G401.6 (cell line): ENCODE data around the gene CEP83.
"Not testable (repeated sequence)": the region's sequence is repeated elsewhere in the genome, so short reads cannot be mapped to it uniquely, and the experiment has no call there.

Experiments
- FAIRE-seq: peaks from 2 replicates; lab custom pipeline; 2012; peaks lifted over from hg19 to GRCh38; lab: Jason Lieb, UNC

The CEP83 gene

GRCh38 chr12:94433744-94434143 lies 25.9 kb downstream of the CEP83 start:
- FAIRE-seq, result no peak

- FAIRE-seq, result peak; percentile 61
These were observed 29.4 kb downstream of the CEP83 start for GRCh38 chr12:94430304-94430703.

- no peak for FAIRE-seq
These were observed 30.0 kb downstream of the CEP83 start for GRCh38 chr12:94429633-94430032.

GRCh38 chr12:94429191-94429590 lies 30.5 kb downstream of the CEP83 start:
- no peak for FAIRE-seq

- no peak for FAIRE-seq
These were observed 31.9 kb downstream of the CEP83 start for GRCh38 chr12:94427501-94428381.

GRCh38 chr12:94426049-94426448 lies 33.6 kb downstream of the CEP83 start:
- FAIRE-seq, result no peak

GRCh38 chr12:94424830-94425229 lies 34.8 kb downstream of the CEP83 start:
- not testable (repeated sequence) for FAIRE-seq

- FAIRE-seq, result no peak
These were observed 37.6 kb downstream of the CEP83 start for GRCh38 chr12:94421868-94422740.

GRCh38 chr12:94418517-94418916 lies 41.1 kb downstream of the CEP83 start:
- FAIRE-seq, result no peak

- no peak for FAIRE-seq
These were observed 43.1 kb downstream of the CEP83 start for GRCh38 chr12:94416613-94417012.

- FAIRE-seq, result no peak
These were observed 44.6 kb downstream of the CEP83 start for GRCh38 chr12:94415066-94415465.

- no peak for FAIRE-seq
These were observed 54.1 kb downstream of the CEP83 start for GRCh38 chr12:94405413-94406116.

- no peak for FAIRE-seq
These were observed 54.8 kb downstream of the CEP83 start for GRCh38 chr12:94404854-94405253.

GRCh38 chr12:94401326-94401725 lies 58.3 kb downstream of the CEP83 start:
- no peak for FAIRE-seq

- FAIRE-seq, result not testable (repeated sequence)
These were observed 61.0 kb downstream of the CEP83 start for GRCh38 chr12:94398685-94399084.

GRCh38 chr12:94397401-94397800 lies 62.3 kb downstream of the CEP83 start:
- no peak for FAIRE-seq

GRCh38 chr12:94396014-94396413 lies 63.7 kb downstream of the CEP83 start:
- not testable (repeated sequence) for FAIRE-seq

GRCh38 chr12:94390130-94390485 lies 69.6 kb downstream of the CEP83 start:
- no peak for FAIRE-seq

GRCh38 chr12:94389482-94390129 lies 70.1 kb downstream of the CEP83 start:
- FAIRE-seq, result not testable (repeated sequence)

- no peak for FAIRE-seq
These were observed 73.2 kb downstream of the CEP83 start for GRCh38 chr12:94386422-94386821.

GRCh38 chr12:94384030-94384429 lies 75.6 kb downstream of the CEP83 start:
- no peak for FAIRE-seq

- no peak for FAIRE-seq
These were observed 79.2 kb downstream of the CEP83 start for GRCh38 chr12:94380507-94380906.
